ENCODE data around the gene PAN3.

GRCh38 chr13:28110414-28110813 lies 27.9 kb upstream of the PAN3 start:
- TF ChIP-seq, protein P1, sequence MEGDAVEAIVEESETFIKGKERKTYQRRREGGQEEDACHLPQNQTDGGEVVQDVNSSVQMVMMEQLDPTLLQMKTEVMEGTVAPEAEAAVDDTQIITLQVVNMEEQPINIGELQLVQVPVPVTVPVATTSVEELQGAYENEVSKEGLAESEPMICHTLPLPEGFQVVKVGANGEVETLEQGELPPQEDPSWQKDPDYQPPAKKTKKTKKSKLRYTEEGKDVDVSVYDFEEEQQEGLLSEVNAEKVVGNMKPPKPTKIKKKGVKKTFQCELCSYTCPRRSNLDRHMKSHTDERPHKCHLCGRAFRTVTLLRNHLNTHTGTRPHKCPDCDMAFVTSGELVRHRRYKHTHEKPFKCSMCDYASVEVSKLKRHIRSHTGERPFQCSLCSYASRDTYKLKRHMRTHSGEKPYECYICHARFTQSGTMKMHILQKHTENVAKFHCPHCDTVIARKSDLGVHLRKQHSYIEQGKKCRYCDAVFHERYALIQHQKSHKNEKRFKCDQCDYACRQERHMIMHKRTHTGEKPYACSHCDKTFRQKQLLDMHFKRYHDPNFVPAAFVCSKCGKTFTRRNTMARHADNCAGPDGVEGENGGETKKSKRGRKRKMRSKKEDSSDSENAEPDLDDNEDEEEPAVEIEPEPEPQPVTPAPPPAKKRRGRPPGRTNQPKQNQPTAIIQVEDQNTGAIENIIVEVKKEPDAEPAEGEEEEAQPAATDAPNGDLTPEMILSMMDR (IDR thresholded peaks at IDR 0.05): no peak
- TF ChIP-seq POLR2A (IDR thresholded peaks at IDR 0.05): no peak
- TF ChIP-seq EP300 (IDR thresholded peaks at IDR 0.05): no peak

Data from sigmoid colon (tissue), 4 donors.